Erythroblast (primary cell): ENCODE results near the gene KRTAP9-1.

Experiments
- GATA1 ChIP-seq: IDR thresholded peaks from 2 replicates; pipeline ENCODE4 v1.6.1; 2011; ENCODE audit warnings: low read depth, mild to moderate bottlenecking, control low read depth, low read length, moderate library complexity
- POLR2A ChIP-seq: IDR thresholded peaks from 2 replicates; pipeline ENCODE4 v1.6.1; 2011; ENCODE audit warnings: mild to moderate bottlenecking, low read length

DNA sequence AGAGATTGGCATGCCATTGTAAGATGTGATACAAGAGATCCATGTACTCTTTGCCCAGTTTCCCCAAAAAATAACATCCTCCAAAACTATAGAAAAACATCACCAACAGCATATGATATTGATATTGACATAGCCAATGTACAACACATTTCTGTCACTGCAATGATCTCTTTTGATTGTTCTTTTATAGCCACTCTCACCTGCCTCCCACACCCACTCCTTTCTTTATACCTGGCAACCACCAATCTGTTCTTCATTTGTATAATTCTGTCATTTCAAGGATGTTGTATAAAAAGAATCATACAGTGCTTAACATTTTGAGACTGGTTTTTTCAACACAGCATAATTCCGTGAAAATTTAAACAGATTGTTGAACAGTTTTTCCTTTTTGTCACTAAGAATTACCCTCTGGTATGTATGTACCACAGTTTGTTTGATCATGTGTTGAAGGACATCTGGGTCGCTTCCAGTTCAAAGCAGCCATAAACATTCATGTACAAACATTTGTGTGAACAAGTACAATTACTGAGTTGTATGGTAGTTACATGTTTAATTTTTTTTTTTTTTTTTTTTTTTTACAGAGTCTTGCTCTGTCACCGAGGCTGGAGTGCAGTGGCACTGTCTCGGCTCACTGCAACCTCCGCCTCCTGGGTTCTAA is 9.9 kb downstream of the KRTAP9-1 start:
- TF ChIP-seq POLR2A (no peak), GATA1 (no peak)
